Neural cell (in vitro differentiated cells): Measurements from ENCODE around the gene BNIPL. TPM values are rescaled to one million over a fixed set of nuclear protein-coding genes. Genes with fewer than 3 reads are reported as not detected.

Experiments used
- H2AFZ ChIP-seq: fragments of 200-600, 300-800 bp; sonication (generic), shearing (Covaris generic); 2 replicates; pipeline ENCODE4 v1.6.0; 2014; ENCODE audit warnings: low read depth, mild to moderate bottlenecking, antibody characterized with exemption, low read length, moderate library complexity
- H3F3A ChIP-seq: fragments of 200-600 bp; shearing (Covaris generic); 2 replicates; pipeline ENCODE4 v1.6.1; 2016; ENCODE audit warnings: mild to moderate bottlenecking, moderate library complexity, mixed read lengths, antibody characterized with exemption, low read length; ENCODE audit not compliant: insufficient read depth, poor library complexity, severe bottlenecking
- H3K27ac ChIP-seq: fragments of 200-600, 300-800 bp; sonication (generic), shearing (Covaris generic); 2 replicates; pipeline ENCODE4 v1.5.1; 2014; ENCODE audit warnings: mild to moderate bottlenecking, low read length, moderate library complexity
- H3K27me3 ChIP-seq: fragments of 300-800, 200-600 bp; sonication (generic), shearing (Covaris generic); 2 replicates; pipeline ENCODE4 v1.6.0; 2014; ENCODE audit warnings: mild to moderate bottlenecking, low read depth, low read length, moderate library complexity; ENCODE audit not compliant: insufficient read depth
- H3K36me3 ChIP-seq: fragments of 300-800, 200-600 bp; sonication (generic), shearing (Covaris generic); 2 replicates; pipeline ENCODE4 v1.5.1; 2014; ENCODE audit warnings: mild to moderate bottlenecking, antibody characterized with exemption, low read length, moderate library complexity; ENCODE audit not compliant: insufficient read depth
- H3K4me2 ChIP-seq: fragments of 300-800, 200-600 bp; sonication (generic), shearing (Covaris generic); 2 replicates; pipeline ENCODE4 v1.6.0; 2014; ENCODE audit warnings: mild to moderate bottlenecking, low read length
- H3K4me3 ChIP-seq: fragments of 300-800, 200-600 bp; sonication (generic), shearing (Covaris generic); 2 replicates; pipeline ENCODE4 v1.5.1; 2014; ENCODE audit warnings: mild to moderate bottlenecking, low read length, moderate library complexity
- H3K79me2 ChIP-seq: fragments of 200-600 bp; shearing (Covaris generic); replicated peaks from 2 replicates; pipeline ENCODE4 v1.6.0; 2014; ENCODE audit warnings: mild to moderate bottlenecking, low read length, moderate library complexity; ENCODE audit not compliant: insufficient read depth
- H3K9ac ChIP-seq: fragments of 300-800, 200-600 bp; sonication (generic), shearing (Covaris generic); 2 replicates; pipeline ENCODE4 v1.6.1; 2016; ENCODE audit warnings: mild to moderate bottlenecking, low read length, mixed read lengths
- H3K9me2 ChIP-seq: fragments of 200-600 bp; shearing (Covaris generic); 2 replicates; pipeline ENCODE4 v1.6.1; 2016; ENCODE audit warnings: mild to moderate bottlenecking, low read length, mixed read lengths; ENCODE audit not compliant: insufficient read depth
- H3K9me3 ChIP-seq: fragments of 200-600, 300-800 bp; sonication (generic), shearing (Covaris generic); 2 replicates; pipeline ENCODE4 v1.6.1; 2016; ENCODE audit warnings: mild to moderate bottlenecking, mixed run types, low read length, moderate library complexity, mixed read lengths
- H4K20me1 ChIP-seq: fragments of 200-600 bp; shearing (Covaris generic); 2 replicates; pipeline ENCODE4 v1.6.1; 2016; ENCODE audit warnings: mild to moderate bottlenecking, mixed run types; ENCODE audit not compliant: insufficient read depth
- EP300 ChIP-seq: fragments of 450-650 bp; conservative IDR thresholded peaks from 2 replicates; pipeline ENCODE4 v1.6.1; 2014; ENCODE audit warnings: antibody characterized with exemption, mild to moderate bottlenecking, moderate library complexity; ENCODE audit not compliant: poor library complexity, severe bottlenecking
- EZH2 ChIP-seq: fragments of 200-600, 300-800 bp; shearing (Covaris generic), sonication (generic); IDR thresholded peaks from 2 replicates; pipeline ENCODE4 v1.6.1; 2014; ENCODE audit warnings: antibody characterized with exemption, low read length, borderline replicate concordance, mild to moderate bottlenecking; ENCODE audit not compliant: insufficient read depth, poor library complexity, severe bottlenecking
- MXI1 ChIP-seq: fragments of 450-650 bp; conservative IDR thresholded peaks from 2 replicates; pipeline ENCODE4 v1.6.1; 2014; ENCODE audit warnings: antibody characterized with exemption, mild to moderate bottlenecking; ENCODE audit not compliant: poor library complexity, severe bottlenecking
- POLR2AphosphoS5 ChIP-seq: IDR thresholded peaks from 2 replicates; pipeline ENCODE4 v1.6.1; 2012
- RAD21 ChIP-seq: fragments of 450-650 bp; conservative IDR thresholded peaks from 2 replicates; pipeline ENCODE4 v1.6.1; 2014; ENCODE audit warnings: antibody characterized with exemption, mild to moderate bottlenecking, moderate library complexity
- SMC3 ChIP-seq: fragments of 450-650 bp; conservative IDR thresholded peaks from 2 replicates; pipeline ENCODE4 v1.6.1; 2014; ENCODE audit warnings: antibody characterized with exemption, mild to moderate bottlenecking, moderate library complexity; ENCODE audit not compliant: poor library complexity
- TAF1 ChIP-seq: IDR thresholded peaks from 2 replicates; pipeline ENCODE4 v1.6.1; 2012; ENCODE audit warnings: low read depth
- polyA minus RNA-seq: library from RNA; depleted of rRNA, polyadenylated mRNA; stranded (reverse); fragments of >200 nt; gene quantifications from 2 replicates; pipeline ENCODE4 v1.2.3, GENCODE V29; 2014
- polyA plus RNA-seq: library from polyadenylated mRNA; depleted of rRNA; stranded (reverse); fragments of >200 nt; gene quantifications from 2 replicates; pipeline ENCODE4 v1.2.3, GENCODE V29; 2014
- TF ChIP-seq, protein P1 (sequence below): fragments of 450-650 bp; IDR thresholded peaks from 2 replicates; pipeline ENCODE4 v1.5.1; 2014; ENCODE audit warnings: antibody characterized with exemption, mild to moderate bottlenecking, moderate library complexity; ENCODE audit not compliant: poor library complexity, severe bottlenecking
- TF ChIP-seq, protein P2 (sequence below): IDR thresholded peaks from 2 replicates; pipeline ENCODE4 v1.6.1; 2012; ENCODE audit warnings: borderline replicate concordance

The BNIPL gene, protein sequence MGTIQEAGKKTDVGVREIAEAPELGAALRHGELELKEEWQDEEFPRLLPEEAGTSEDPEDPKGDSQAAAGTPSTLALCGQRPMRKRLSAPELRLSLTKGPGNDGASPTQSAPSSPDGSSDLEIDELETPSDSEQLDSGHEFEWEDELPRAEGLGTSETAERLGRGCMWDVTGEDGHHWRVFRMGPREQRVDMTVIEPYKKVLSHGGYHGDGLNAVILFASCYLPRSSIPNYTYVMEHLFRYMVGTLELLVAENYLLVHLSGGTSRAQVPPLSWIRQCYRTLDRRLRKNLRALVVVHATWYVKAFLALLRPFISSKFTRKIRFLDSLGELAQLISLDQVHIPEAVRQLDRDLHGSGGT
- polyA plus RNA-seq (0.16 and 0.33 TPM in 2 replicates), polyA minus RNA-seq (0.23 and 0.24 TPM in 2 replicates)

DNA sequence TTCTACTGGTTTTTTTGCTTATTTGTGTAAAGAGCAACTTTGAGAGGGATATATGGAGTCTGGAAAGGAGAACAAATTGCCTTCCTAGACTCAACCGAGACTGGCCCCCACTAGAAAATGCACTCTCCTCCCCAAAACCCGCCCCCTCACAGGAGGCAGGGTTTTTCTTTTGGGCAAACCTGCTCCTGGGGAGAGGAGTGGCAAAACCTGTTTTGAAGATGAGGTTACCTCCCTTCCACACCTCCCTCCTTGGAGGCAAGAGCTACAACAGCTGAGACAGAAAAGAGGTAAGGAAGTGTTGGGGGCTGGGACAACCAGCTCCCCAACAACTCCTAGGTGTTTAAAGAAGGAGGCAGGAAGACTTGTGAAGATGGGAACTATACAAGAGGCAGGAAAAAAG is at the start of gene BNIPL:
BNIPL (plus strand) TSS at position 231 of the 400 bp plus-strand sequence; CDS start at position 371, 140 bp downstream.
- no peak within 1 kb of the TSS for H3K9ac ChIP-seq
- H4K20me1 ChIP-seq, result no peaks in the 10 kb centered on the region
- H3K79me2 ChIP-seq, result no peaks in the 10 kb centered on the region
- no peak within 1 kb of the TSS for H2AFZ ChIP-seq
- no peaks in the 10 kb centered on the region for H3F3A ChIP-seq
- TF ChIP-seq RAD21 (no peak), SMC3 (no peak), POLR2AphosphoS5 (no peak), MXI1 (no peak), EP300 (no peak), EZH2 (no peak), TAF1 (no peak)
- TF ChIP-seq, protein P1, sequence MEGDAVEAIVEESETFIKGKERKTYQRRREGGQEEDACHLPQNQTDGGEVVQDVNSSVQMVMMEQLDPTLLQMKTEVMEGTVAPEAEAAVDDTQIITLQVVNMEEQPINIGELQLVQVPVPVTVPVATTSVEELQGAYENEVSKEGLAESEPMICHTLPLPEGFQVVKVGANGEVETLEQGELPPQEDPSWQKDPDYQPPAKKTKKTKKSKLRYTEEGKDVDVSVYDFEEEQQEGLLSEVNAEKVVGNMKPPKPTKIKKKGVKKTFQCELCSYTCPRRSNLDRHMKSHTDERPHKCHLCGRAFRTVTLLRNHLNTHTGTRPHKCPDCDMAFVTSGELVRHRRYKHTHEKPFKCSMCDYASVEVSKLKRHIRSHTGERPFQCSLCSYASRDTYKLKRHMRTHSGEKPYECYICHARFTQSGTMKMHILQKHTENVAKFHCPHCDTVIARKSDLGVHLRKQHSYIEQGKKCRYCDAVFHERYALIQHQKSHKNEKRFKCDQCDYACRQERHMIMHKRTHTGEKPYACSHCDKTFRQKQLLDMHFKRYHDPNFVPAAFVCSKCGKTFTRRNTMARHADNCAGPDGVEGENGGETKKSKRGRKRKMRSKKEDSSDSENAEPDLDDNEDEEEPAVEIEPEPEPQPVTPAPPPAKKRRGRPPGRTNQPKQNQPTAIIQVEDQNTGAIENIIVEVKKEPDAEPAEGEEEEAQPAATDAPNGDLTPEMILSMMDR, result no peak
- TF ChIP-seq, protein P2, sequence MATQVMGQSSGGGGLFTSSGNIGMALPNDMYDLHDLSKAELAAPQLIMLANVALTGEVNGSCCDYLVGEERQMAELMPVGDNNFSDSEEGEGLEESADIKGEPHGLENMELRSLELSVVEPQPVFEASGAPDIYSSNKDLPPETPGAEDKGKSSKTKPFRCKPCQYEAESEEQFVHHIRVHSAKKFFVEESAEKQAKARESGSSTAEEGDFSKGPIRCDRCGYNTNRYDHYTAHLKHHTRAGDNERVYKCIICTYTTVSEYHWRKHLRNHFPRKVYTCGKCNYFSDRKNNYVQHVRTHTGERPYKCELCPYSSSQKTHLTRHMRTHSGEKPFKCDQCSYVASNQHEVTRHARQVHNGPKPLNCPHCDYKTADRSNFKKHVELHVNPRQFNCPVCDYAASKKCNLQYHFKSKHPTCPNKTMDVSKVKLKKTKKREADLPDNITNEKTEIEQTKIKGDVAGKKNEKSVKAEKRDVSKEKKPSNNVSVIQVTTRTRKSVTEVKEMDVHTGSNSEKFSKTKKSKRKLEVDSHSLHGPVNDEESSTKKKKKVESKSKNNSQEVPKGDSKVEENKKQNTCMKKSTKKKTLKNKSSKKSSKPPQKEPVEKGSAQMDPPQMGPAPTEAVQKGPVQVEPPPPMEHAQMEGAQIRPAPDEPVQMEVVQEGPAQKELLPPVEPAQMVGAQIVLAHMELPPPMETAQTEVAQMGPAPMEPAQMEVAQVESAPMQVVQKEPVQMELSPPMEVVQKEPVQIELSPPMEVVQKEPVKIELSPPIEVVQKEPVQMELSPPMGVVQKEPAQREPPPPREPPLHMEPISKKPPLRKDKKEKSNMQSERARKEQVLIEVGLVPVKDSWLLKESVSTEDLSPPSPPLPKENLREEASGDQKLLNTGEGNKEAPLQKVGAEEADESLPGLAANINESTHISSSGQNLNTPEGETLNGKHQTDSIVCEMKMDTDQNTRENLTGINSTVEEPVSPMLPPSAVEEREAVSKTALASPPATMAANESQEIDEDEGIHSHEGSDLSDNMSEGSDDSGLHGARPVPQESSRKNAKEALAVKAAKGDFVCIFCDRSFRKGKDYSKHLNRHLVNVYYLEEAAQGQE, result no peak
- no peaks in the 10 kb centered on the region for H3K36me3 ChIP-seq
- H3K4me2 ChIP-seq, result no peak within 1 kb of the TSS
- no peak within 1 kb of the TSS for H3K27ac ChIP-seq
- H3K27me3 ChIP-seq, result no peaks in the 10 kb centered on the region
- H3K4me3 ChIP-seq, result no peak within 1 kb of the TSS
- H3K9me3 ChIP-seq, result no peaks in the 10 kb centered on the region
- H3K9me2 ChIP-seq, result no peaks in the 10 kb centered on the region

DNA sequence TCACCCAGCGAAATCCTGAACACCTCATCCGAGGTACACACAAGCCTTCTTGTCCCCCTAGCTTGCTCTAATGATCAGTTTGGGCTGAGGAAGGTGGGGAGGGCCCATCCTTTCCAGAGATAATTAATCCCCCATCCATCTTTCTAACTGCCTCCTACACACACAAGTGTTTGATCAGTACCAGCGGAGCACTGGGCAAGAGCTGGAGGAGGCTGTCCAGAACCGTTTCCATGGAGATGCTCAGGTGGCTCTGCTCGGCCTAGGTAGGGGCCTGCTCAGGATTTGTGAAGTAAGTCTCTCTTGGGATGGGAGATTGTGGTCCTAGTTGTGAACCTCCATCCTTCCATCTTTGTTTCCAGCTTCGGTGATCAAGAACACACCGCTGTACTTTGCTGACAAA is 48.5 kb upstream of the BNIPL start:
- Histone ChIP-seq H3K9me3 (no peaks in the 10 kb centered on the region), H2AFZ (no peak overlapping the region), H3K36me3 (no peaks in the 10 kb centered on the region), H3K4me2 (no peak overlapping the region), H3K9me2 (no peaks in the 10 kb centered on the region), H3F3A (no peaks in the 10 kb centered on the region), H3K79me2 (no peaks in the 10 kb centered on the region), H3K27me3 (no peaks in the 10 kb centered on the region), H3K9ac (no peak overlapping the region), H4K20me1 (no peaks in the 10 kb centered on the region), H3K4me3 (no peak overlapping the region), H3K27ac (no peak overlapping the region)
- TF ChIP-seq TAF1 (no peak), EZH2 (no peak), EP300 (no peak), MXI1 (no peak), SMC3 (no peak), POLR2AphosphoS5 (no peak), RAD21 (no peak)
- TF ChIP-seq, protein P1, result no peak
- TF ChIP-seq, protein P2, result no peak
